ENCODE results near the gene ATAD1. TPM values are rescaled to one million over a fixed set of nuclear protein-coding genes. Genes with fewer than 3 reads are reported as not detected.

The ATAD1 gene
- total RNA-seq, 1 experiment from 2014 or later, result 48.8 TPM

DNA sequence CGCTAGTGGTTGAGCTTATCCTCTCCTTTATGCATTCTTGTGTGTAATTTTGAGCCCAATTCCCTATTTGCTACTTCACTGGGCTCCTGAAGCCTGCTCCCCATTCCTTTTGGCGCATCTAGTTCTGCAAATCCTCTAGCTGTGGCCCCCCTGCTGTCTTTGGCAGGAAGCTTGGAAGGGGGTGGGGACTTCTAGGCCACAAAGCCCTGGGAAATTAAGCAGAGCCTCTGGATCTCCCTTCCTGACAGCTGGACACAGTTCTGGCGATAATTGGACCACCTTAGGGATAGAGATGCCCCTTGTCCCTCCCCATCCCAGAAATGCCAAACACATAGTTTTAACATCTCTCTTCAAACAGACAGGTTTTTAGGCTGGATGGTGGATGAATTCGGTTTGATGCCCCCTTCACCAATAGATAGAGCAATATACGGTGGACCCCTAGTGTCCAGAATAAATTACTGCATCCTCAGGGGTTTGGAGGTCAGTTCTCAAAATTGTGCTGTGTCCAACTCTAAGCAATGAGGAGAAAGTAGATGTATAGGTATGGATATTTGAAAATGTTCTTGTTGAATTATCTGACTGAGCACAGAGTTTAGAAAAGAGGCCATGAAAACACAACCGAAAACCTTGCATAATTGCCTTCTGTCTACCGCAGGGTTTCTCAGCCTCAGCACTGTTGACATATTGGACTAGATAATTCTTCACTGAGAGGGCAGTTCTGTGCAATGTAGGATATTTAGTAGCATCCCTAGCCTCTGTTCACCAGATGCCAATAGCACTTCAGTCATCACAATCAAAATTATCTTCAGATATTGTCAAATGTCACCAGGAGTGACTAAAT lies 82.8 kb downstream of the ATAD1 start:
- no peaks in the 10 kb centered on the region for H3K27me3 Mint-ChIP-seq (ENCODE audit: insufficient read depth, unreplicated experiment)
- H3K4me3 ChIP-seq (ENCODE audit: low read depth, low read length), result no peak overlapping the region
- H3K9me3 Mint-ChIP-seq (ENCODE audit: unreplicated experiment), result no peaks in the 10 kb centered on the region
- intact Hi-C loops (cut with micrococcal nuclease; ENCODE audit: unreplicated experiment), result loop anchor here (1.0 kb wide), 2 partner anchors 79 to 202 kb away; no protein-coding TSS in a partner anchor
- no peaks in the 10 kb centered on the region for H3K9me3 ChIP-seq
- no peaks in the 10 kb centered on the region for H3K36me3 Mint-ChIP-seq (ENCODE audit: insufficient read depth, unreplicated experiment)
- DNase-seq, result peak in 1 of 2 experiments; percentile 53
- TF ChIP-seq, protein P1, sequence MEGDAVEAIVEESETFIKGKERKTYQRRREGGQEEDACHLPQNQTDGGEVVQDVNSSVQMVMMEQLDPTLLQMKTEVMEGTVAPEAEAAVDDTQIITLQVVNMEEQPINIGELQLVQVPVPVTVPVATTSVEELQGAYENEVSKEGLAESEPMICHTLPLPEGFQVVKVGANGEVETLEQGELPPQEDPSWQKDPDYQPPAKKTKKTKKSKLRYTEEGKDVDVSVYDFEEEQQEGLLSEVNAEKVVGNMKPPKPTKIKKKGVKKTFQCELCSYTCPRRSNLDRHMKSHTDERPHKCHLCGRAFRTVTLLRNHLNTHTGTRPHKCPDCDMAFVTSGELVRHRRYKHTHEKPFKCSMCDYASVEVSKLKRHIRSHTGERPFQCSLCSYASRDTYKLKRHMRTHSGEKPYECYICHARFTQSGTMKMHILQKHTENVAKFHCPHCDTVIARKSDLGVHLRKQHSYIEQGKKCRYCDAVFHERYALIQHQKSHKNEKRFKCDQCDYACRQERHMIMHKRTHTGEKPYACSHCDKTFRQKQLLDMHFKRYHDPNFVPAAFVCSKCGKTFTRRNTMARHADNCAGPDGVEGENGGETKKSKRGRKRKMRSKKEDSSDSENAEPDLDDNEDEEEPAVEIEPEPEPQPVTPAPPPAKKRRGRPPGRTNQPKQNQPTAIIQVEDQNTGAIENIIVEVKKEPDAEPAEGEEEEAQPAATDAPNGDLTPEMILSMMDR (IDR thresholded peaks at IDR 0.05; ENCODE audit: insufficient read depth in 1 of 2, low read depth in 1 of 2, low read length in 1 of 2, severe bottlenecking in 1 of 2, unreplicated experiment in 1 of 2), result peak; percentile 79
- H3K36me3 ChIP-seq (ENCODE audit: control insufficient read depth, insufficient read depth, low read length), result no peaks in the 10 kb centered on the region
- H3K4me1 Mint-ChIP-seq (ENCODE audit: low read depth, unreplicated experiment), result no peaks in the 10 kb centered on the region
- H3K4me1 ChIP-seq, result 0 out of 2 replicates have a peak, but pooled peaks cover under 1% of the 10 kb centered on the region
- no peak overlapping the region for H3K4me3 Mint-ChIP-seq (ENCODE audit: unreplicated experiment)
- CTCF ChIA-PET, result interaction anchor here (0.5 to 1.9 kb wide), 5 partner anchors 28 to 202 kb away, joined by 3 to 10 read pairs (median 3); no protein-coding TSS in a partner anchor
- H3K27ac Mint-ChIP-seq (ENCODE audit: unreplicated experiment), result no peak overlapping the region
- POLR2A ChIA-PET, result no interaction called here
- BruUV-seq (replicated peaks), result no TSS peak
- no peaks in the 10 kb centered on the region for H3K27me3 ChIP-seq (replicated peaks; ENCODE audit: control insufficient read depth, insufficient read depth, low read length)

DNA sequence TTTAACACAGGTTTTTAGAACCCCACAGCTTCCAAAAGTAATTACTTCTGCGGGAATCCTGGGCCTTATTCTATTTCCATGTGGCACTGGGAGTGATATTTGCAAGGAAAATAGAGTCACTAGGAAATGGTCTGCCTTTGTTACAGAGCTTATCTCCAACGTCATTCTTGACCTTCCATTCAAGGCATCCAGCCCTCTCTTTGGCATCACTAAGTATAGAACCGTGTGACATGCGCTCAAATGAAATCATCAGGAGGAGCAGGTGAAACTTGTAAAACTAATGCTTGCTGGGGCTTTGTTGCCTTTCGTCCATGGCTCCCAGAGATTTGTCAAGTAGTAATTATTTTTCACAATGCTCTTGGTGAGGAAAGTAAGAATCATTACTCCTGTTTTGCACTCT lies 84.9 kb downstream of the ATAD1 start:
- intact Hi-C loops (cut with micrococcal nuclease; ENCODE audit: unreplicated experiment), result no loop called here
- Histone ChIP-seq H3K4me3 (ENCODE audit: low read depth, low read length) (no peak overlapping the region), H3K36me3 (ENCODE audit: control insufficient read depth, insufficient read depth, low read length) (no peaks in the 10 kb centered on the region), H3K9me3 (no peaks in the 10 kb centered on the region), H3K4me1 (0 out of 2 replicates have a peak, but pooled peaks cover 4% of the 10 kb centered on the region), H3K27me3 (replicated peaks; ENCODE audit: control insufficient read depth, insufficient read depth, low read length) (no peaks in the 10 kb centered on the region)
- TF ChIP-seq, protein P1 (IDR thresholded peaks at IDR 0.05; ENCODE audit: insufficient read depth in 1 of 2, low read depth in 1 of 2, low read length in 1 of 2, severe bottlenecking in 1 of 2, unreplicated experiment in 1 of 2), result no peak
- BruUV-seq (replicated peaks), result no TSS peak
- Mint-ChIP-seq H3K27me3 (ENCODE audit: insufficient read depth, unreplicated experiment) (no peaks in the 10 kb centered on the region), H3K36me3 (ENCODE audit: insufficient read depth, unreplicated experiment) (no peaks in the 10 kb centered on the region), H3K9me3 (ENCODE audit: unreplicated experiment) (no peaks in the 10 kb centered on the region), H3K4me3 (ENCODE audit: unreplicated experiment) (no peak overlapping the region), H3K4me1 (ENCODE audit: low read depth, unreplicated experiment) (no peaks in the 10 kb centered on the region), H3K27ac (ENCODE audit: unreplicated experiment) (no peak overlapping the region)
- POLR2A ChIA-PET, result no interaction called here
- CTCF ChIA-PET, result interaction anchor here (0.6 kb wide), 1 partner anchor 27 kb away, joined by 4 read pairs; no protein-coding TSS in a partner anchor
- DNase-seq, result no peak

DNA sequence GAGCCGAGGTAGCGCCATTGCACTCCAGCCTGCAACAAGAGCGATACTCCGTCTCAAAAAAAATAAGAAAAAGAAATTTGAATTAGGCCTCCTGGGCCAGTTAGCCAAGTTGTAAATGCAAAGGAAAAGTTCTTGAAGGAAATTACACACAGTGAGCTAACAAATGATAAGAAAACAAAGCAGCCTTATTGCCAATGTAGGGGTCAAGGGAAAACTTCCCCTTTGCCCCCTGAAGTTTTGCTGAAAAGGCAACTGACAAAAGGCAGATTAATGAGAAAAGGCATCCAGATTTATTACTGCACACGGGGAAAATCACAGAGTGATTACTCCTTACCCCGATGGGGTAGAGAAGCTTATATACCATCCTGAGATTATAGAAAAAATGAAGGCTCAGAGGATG lies 88.1 kb downstream of the ATAD1 start:
- TF ChIP-seq, protein P1 (IDR thresholded peaks at IDR 0.05; ENCODE audit: insufficient read depth in 1 of 2, low read depth in 1 of 2, low read length in 1 of 2, severe bottlenecking in 1 of 2, unreplicated experiment in 1 of 2), result no peak
- Mint-ChIP-seq H3K27me3 (ENCODE audit: insufficient read depth, unreplicated experiment) (no peaks in the 10 kb centered on the region), H3K27ac (ENCODE audit: unreplicated experiment) (no peak overlapping the region), H3K4me1 (ENCODE audit: low read depth, unreplicated experiment) (no peaks in the 10 kb centered on the region), H3K4me3 (ENCODE audit: unreplicated experiment) (no peak overlapping the region), H3K9me3 (ENCODE audit: unreplicated experiment) (no peaks in the 10 kb centered on the region), H3K36me3 (ENCODE audit: insufficient read depth, unreplicated experiment) (no peaks in the 10 kb centered on the region)
- no peak overlapping the region for H3K4me3 ChIP-seq (ENCODE audit: low read depth, low read length)
- H3K4me1 ChIP-seq, result 0 out of 2 replicates have a peak, but pooled peaks cover 4% of the 10 kb centered on the region
- no peaks in the 10 kb centered on the region for H3K36me3 ChIP-seq (ENCODE audit: control insufficient read depth, insufficient read depth, low read length)
- BruUV-seq (replicated peaks), result no TSS peak
- POLR2A ChIA-PET, result no interaction called here
- DNase-seq, result no peak
- intact Hi-C loops (cut with micrococcal nuclease; ENCODE audit: unreplicated experiment), result no loop called here
- H3K9me3 ChIP-seq, result no peaks in the 10 kb centered on the region
- no peaks in the 10 kb centered on the region for H3K27me3 ChIP-seq (replicated peaks; ENCODE audit: control insufficient read depth, insufficient read depth, low read length)
- CTCF ChIA-PET, result no interaction called here
